Ishikawa (cell line): ENCODE results near the gene B4GALT6.

Experiments
- CEBPB ChIP-seq: IDR thresholded peaks from 2 replicates; pipeline ENCODE4 v1.6.1; 2012
- CREB1 ChIP-seq: IDR thresholded peaks from 2 replicates; pipeline ENCODE4 v1.6.1; 2012; ENCODE audit warnings: low read depth
- EGR1 ChIP-seq: IDR thresholded peaks from 2 replicates; pipeline ENCODE4 v1.6.1; 2012
- EP300 ChIP-seq: IDR thresholded peaks from 2 replicates; pipeline ENCODE4 v1.6.1; 2012; ENCODE audit warnings: borderline replicate concordance
- FOXM1 ChIP-seq: IDR thresholded peaks from 2 replicates; pipeline ENCODE4 v1.6.1; 2012; ENCODE audit warnings: low read depth, borderline replicate concordance
- NFIC ChIP-seq: IDR thresholded peaks from 2 replicates; pipeline ENCODE4 v1.6.1; 2012
- RAD21 ChIP-seq: IDR thresholded peaks from 2 replicates; pipeline ENCODE4 v1.6.1; 2012; ENCODE audit warnings: low read depth
- TAF1 ChIP-seq: IDR thresholded peaks from 2 replicates; pipeline ENCODE4 v1.6.1; 2012; ENCODE audit warnings: low read depth, mild to moderate bottlenecking
- TCF12 ChIP-seq: IDR thresholded peaks from 2 replicates; pipeline ENCODE4 v1.6.1; 2012; ENCODE audit warnings: low read depth
- TEAD4 ChIP-seq: IDR thresholded peaks from 2 replicates; pipeline ENCODE4 v1.6.1; 2012
- YY1 ChIP-seq: IDR thresholded peaks from 2 replicates; pipeline ENCODE4 v1.6.1; 2012; ENCODE audit warnings: low read depth
- ZBTB7A ChIP-seq: IDR thresholded peaks from 2 replicates; pipeline ENCODE4 v1.6.1; 2012; ENCODE audit warnings: low read depth
- TF ChIP-seq, protein P1 (sequence below): IDR thresholded peaks from 2 replicates; pipeline ENCODE4 v1.6.1; 2012
- TF ChIP-seq, protein P2 (sequence below): IDR thresholded peaks from 2 replicates; pipeline ENCODE4 v1.6.1; 2012; ENCODE audit warnings: low read depth, mild to moderate bottlenecking
- TF ChIP-seq, protein P3 (sequence below): IDR thresholded peaks from 2 replicates; pipeline ENCODE4 v1.6.1; 2012

The B4GALT6 gene

DNA sequence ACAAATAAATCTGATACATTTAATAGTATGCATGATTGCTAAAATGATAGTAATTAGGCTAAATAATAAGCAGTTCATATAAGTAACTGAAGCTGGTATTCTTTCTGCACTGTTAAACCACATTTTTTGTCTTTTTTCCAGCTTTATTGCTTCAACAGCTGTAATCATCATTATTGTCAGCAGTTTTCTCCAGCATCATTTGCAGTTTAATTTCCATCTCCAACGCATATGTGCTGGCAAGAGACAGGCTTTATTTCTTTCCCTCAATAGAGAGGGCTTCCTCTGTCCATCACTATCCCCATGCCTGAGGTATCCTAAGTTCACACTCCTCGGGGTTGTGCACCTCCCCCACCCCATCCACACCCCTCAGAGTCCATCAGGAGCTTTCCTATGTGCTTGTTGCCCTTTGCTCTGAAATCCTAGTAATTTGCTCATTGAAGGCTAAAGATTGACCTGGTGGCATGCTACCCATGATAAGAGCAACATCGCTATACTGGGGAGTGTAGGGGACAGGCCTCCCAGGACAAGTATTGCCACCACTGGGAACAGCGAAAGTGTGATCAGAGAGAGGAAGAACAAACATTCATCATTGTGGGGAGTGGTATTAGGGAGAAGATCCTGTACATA, 37.1 kb downstream of the B4GALT6 start:
- TF ChIP-seq TEAD4 (no peak), CREB1 (no peak), ZBTB7A (no peak)
- TF ChIP-seq, protein P1, sequence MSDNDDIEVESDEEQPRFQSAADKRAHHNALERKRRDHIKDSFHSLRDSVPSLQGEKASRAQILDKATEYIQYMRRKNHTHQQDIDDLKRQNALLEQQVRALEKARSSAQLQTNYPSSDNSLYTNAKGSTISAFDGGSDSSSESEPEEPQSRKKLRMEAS = no peak
- TF ChIP-seq, protein P2, sequence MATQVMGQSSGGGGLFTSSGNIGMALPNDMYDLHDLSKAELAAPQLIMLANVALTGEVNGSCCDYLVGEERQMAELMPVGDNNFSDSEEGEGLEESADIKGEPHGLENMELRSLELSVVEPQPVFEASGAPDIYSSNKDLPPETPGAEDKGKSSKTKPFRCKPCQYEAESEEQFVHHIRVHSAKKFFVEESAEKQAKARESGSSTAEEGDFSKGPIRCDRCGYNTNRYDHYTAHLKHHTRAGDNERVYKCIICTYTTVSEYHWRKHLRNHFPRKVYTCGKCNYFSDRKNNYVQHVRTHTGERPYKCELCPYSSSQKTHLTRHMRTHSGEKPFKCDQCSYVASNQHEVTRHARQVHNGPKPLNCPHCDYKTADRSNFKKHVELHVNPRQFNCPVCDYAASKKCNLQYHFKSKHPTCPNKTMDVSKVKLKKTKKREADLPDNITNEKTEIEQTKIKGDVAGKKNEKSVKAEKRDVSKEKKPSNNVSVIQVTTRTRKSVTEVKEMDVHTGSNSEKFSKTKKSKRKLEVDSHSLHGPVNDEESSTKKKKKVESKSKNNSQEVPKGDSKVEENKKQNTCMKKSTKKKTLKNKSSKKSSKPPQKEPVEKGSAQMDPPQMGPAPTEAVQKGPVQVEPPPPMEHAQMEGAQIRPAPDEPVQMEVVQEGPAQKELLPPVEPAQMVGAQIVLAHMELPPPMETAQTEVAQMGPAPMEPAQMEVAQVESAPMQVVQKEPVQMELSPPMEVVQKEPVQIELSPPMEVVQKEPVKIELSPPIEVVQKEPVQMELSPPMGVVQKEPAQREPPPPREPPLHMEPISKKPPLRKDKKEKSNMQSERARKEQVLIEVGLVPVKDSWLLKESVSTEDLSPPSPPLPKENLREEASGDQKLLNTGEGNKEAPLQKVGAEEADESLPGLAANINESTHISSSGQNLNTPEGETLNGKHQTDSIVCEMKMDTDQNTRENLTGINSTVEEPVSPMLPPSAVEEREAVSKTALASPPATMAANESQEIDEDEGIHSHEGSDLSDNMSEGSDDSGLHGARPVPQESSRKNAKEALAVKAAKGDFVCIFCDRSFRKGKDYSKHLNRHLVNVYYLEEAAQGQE = no peak

DNA sequence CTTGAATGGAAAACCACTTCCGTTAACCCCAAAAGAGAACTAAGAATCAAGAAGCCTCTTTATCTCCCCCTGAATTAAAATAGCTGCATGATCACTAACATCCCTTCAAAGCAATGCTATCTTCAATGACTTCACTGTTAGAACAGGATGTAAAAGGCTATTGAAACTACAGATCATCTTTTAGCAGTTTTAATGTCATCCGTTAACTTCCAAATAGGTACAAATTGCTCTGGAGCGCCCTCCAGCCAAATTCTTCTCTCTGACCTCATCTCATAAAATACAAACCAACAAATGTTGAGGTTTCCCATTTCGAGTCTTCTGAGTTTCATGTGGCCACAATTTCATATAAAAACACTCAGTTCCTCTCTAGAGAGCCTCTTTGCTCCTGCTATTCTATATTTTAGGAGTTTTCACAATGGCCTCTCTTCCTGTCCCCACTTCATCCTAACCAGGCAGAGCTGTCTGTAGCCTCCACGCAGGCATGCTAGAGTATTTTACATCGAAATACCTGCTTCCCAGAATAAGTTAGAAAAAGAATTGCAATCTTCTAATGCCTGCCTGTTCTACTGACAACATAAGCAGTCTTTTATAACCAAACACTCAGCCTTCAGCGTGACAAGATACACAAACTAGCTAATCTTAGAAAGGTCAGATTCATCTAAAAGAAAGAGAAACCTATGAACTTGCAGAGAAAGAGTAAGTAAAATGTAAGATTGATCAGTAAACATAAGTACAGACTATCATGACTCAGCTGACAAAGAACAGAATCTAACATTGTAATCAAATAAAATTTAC, 37.9 kb downstream of the B4GALT6 start:
- TF ChIP-seq TEAD4 (no peak), YY1 (no peak), ZBTB7A (no peak), FOXM1 (no peak), EP300 (no peak), CREB1 (no peak), CEBPB (no peak), EGR1 (no peak)
- TF ChIP-seq, protein P2 = no peak

DNA sequence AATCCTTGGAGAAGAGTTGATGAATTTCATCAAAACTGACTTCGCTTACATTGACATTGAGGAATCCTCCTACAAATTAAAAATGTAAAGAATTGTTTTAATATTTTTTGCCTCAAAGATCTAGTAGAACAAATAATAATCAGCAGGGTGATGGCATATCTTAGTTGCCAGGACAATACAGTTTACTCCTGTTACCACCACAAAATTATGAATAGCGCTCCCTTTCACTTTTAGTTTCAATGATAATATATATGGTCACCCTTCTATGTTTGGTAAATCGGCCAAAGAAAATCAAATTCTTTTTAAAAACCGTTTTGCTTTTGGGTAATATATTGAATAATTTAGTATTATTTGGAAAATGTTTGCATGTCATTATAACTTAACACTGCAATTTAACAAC, 39.0 kb downstream of the B4GALT6 start:
- TF ChIP-seq FOXM1 (no peak), TEAD4 (no peak), RAD21 (no peak), TCF12 (no peak), CEBPB (no peak), NFIC (no peak), EP300 (no peak), ZBTB7A (no peak), CREB1 (no peak)
- TF ChIP-seq, protein P3, sequence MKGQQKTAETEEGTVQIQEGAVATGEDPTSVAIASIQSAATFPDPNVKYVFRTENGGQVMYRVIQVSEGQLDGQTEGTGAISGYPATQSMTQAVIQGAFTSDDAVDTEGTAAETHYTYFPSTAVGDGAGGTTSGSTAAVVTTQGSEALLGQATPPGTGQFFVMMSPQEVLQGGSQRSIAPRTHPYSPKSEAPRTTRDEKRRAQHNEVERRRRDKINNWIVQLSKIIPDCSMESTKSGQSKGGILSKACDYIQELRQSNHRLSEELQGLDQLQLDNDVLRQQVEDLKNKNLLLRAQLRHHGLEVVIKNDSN = no peak

DNA sequence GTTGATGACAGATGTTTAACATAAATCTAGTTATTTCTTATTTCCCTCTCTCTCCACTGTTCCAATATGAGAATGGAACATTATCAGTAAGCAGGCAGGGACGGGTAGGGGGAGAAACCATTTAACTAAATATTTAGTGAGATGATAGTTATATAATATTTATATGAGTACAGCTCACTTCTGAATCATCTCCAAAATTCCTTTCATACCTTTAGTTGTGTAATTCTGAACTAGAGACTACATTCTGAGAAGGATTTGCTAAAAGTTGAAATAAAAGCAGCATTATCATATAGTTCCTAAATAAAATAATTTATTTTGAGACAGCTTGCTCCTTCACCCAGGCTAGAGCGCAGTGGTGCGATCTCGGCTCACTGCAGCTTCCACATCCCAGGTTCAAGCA, 41.4 kb downstream of the B4GALT6 start:
- TF ChIP-seq CREB1 = no peak
- TF ChIP-seq NFIC = no peak
- TF ChIP-seq CEBPB = no peak
- TF ChIP-seq TCF12 = no peak
- TF ChIP-seq TEAD4 = no peak
- TF ChIP-seq, protein P1 = no peak
- TF ChIP-seq, protein P2 = no peak
- no peak for TF ChIP-seq FOXM1
- no peak for TF ChIP-seq RAD21
- no peak for TF ChIP-seq ZBTB7A
- no peak for TF ChIP-seq EGR1
- TF ChIP-seq EP300 = no peak
- TF ChIP-seq, protein P3 = no peak
- no peak for TF ChIP-seq TAF1
- TF ChIP-seq YY1 = no peak
